Prostate gland (tissue), 2 donors: ENCODE data around the gene KRT80.

Source experiments
- CTCF ChIP-seq, 4 experiments: fragments of 200-600 bp in 2 of 4; fragments of 450-650 bp in 2 of 4; sonication (generic) in 2 of 4; IDR thresholded peaks; 1 replicate in 3 of 4; 2 replicates in 1 of 4; pipeline ENCODE4 v1.5.1; 2016 to 2019; ENCODE audit warnings: antibody characterized with exemption in 4 of 4, mild to moderate bottlenecking in 2 of 4, moderate library complexity in 2 of 4
- POLR2A ChIP-seq: fragments of 450-650 bp; IDR thresholded peaks from one replicate; pipeline ENCODE4 v1.6.1; 2016; ENCODE audit warnings: antibody characterized with exemption, mild to moderate bottlenecking

GRCh38 chr12:52225752-52226151, 33.9 kb upstream of the KRT80 start:
- no peak for TF ChIP-seq CTCF (IDR thresholded peaks at IDR 0.05)
- TF ChIP-seq POLR2A = no peak
